Neuronal stem cell (in vitro differentiated cells): Measurements from ENCODE around the gene ANKMY1.

Experiments
- DNase-seq: peaks from one replicate; pipeline ENCODE4 v3.0.0-alpha.2; 2013; ENCODE audit warnings: low spot score
- H2AFZ ChIP-seq: one replicate; pipeline ENCODE4 v1.6.1; 2013; ENCODE audit warnings: mild to moderate bottlenecking, low read length, inconsistent platforms
- H2AK5ac ChIP-seq: 2 replicates; pipeline ENCODE4 v1.6.1; 2013; ENCODE audit warnings: low read depth, mild to moderate bottlenecking, inconsistent platforms, low read length, moderate library complexity, mixed read lengths
- H2BK120ac ChIP-seq: 2 replicates; pipeline ENCODE4 v1.6.1; 2013; ENCODE audit warnings: low read depth, mild to moderate bottlenecking, inconsistent platforms, low read length, moderate library complexity, mixed read lengths
- H2BK12ac ChIP-seq: one replicate; pipeline ENCODE4 v1.6.1; 2013; ENCODE audit warnings: low read length, inconsistent platforms
- H2BK15ac ChIP-seq: 2 replicates; pipeline ENCODE4 v1.6.1; 2013; ENCODE audit warnings: mild to moderate bottlenecking, low read length, inconsistent platforms, mixed read lengths
- H2BK5ac ChIP-seq: one replicate; pipeline ENCODE4 v1.6.1; 2013; ENCODE audit warnings: inconsistent platforms, mild to moderate bottlenecking, low read length, moderate library complexity
- H3K14ac ChIP-seq: one replicate; pipeline ENCODE4 v1.6.1; 2013; ENCODE audit warnings: low read length, inconsistent platforms
- H3K18ac ChIP-seq: 2 replicates; pipeline ENCODE4 v1.6.1; 2013; ENCODE audit warnings: low read length, inconsistent platforms
- H3K23ac ChIP-seq: 2 replicates; pipeline ENCODE4 v1.6.1; 2013; ENCODE audit warnings: low read depth, mild to moderate bottlenecking, mixed read lengths, low read length, inconsistent platforms; ENCODE audit not compliant: poor library complexity
- H3K27ac ChIP-seq: replicated peaks from 3 replicates; pipeline ENCODE4 v1.5.1; 2013; ENCODE audit warnings: low read length, inconsistent platforms
- H3K27me3 ChIP-seq, 3 experiments: 2 replicates each; pipeline ENCODE4 v1.6.1; 2013; ENCODE audit warnings: low read length in 3 of 3, mild to moderate bottlenecking in 2 of 3, inconsistent platforms in 1 of 3, low read depth in 1 of 3, mixed read lengths in 1 of 3, moderate library complexity in 1 of 3; ENCODE audit not compliant: control insufficient read depth in 3 of 3, insufficient read depth in 3 of 3
- H3K36me3 ChIP-seq, 2 donors: replicated peaks in 1 of 2; 2 replicates each; pipeline ENCODE4 v1.6.1; 2013; ENCODE audit warnings: low read length in 2 of 2; ENCODE audit not compliant: control insufficient read depth in 2 of 2, insufficient read depth in 2 of 2
- H3K4ac ChIP-seq: 2 replicates; pipeline ENCODE4 v1.6.1; 2013; ENCODE audit warnings: inconsistent platforms, mild to moderate bottlenecking, low read length, moderate library complexity
- H3K4me1 ChIP-seq, 2 donors: 1 replicate in 1 of 2; 2 replicates in 1 of 2; pipeline ENCODE4 v1.6.1; 2013; ENCODE audit warnings: low read length in 2 of 2, low read depth in 1 of 2; ENCODE audit not compliant: control insufficient read depth in 2 of 2, insufficient read depth in 1 of 2
- H3K4me2 ChIP-seq: one replicate; pipeline ENCODE4 v1.6.1; 2013; ENCODE audit warnings: mild to moderate bottlenecking, low read length, inconsistent platforms; ENCODE audit not compliant: insufficient read depth, poor library complexity, severe bottlenecking
- H3K4me3 ChIP-seq, 2 donors: 2 replicates each; pipeline ENCODE4 v1.5.1; 2013; ENCODE audit warnings: low read length in 2 of 2, mild to moderate bottlenecking in 2 of 2, inconsistent platforms in 1 of 2, moderate library complexity in 1 of 2
- H3K79me1 ChIP-seq: one replicate; pipeline ENCODE4 v1.6.1; 2013; ENCODE audit warnings: low read depth, mild to moderate bottlenecking, inconsistent platforms, low read length, moderate library complexity
- H3K9ac ChIP-seq: one replicate; pipeline ENCODE4 v1.6.1; 2013; ENCODE audit warnings: mild to moderate bottlenecking, low read depth, low read length, inconsistent platforms; ENCODE audit not compliant: poor library complexity
- H3K9me3 ChIP-seq, 2 donors: replicated peaks in 1 of 2; 2 replicates each; pipeline versions ENCODE3 to v1.6.1; 2013; ENCODE audit warnings: low read length in 2 of 2, mild to moderate bottlenecking in 2 of 2, inconsistent platforms in 1 of 2, low read depth in 1 of 2, mixed read lengths in 1 of 2, moderate library complexity in 1 of 2; ENCODE audit not compliant: control insufficient read depth in 2 of 2, insufficient read depth in 1 of 2
- H4K8ac ChIP-seq: one replicate; pipeline ENCODE4 v1.6.1; 2013; ENCODE audit warnings: low read depth, mild to moderate bottlenecking, inconsistent platforms, low read length, moderate library complexity
- H4K91ac ChIP-seq: one replicate; pipeline ENCODE4 v1.6.1; 2013; ENCODE audit warnings: low read length, low read depth, mild to moderate bottlenecking, inconsistent platforms; ENCODE audit not compliant: poor library complexity
- WGBS, 2 donors: extraction: QIAGEN DNeasy Blood & Tissue Kit; methylation state at CpG; one replicate each; pipeline ENCODE4 v1.1.7; 2013; ENCODE audit warnings: missing lambda C conversion rate in 2 of 2, mixed read lengths in 1 of 2; ENCODE audit not compliant: insufficient read length in 2 of 2, insufficient replicate concordance in 1 of 2; ENCODE audit errors: extremely low coverage in 2 of 2; 5-methylcytosine and 5-hydroxymethylcytosine counted together

ANKMY1 gene

DNA sequence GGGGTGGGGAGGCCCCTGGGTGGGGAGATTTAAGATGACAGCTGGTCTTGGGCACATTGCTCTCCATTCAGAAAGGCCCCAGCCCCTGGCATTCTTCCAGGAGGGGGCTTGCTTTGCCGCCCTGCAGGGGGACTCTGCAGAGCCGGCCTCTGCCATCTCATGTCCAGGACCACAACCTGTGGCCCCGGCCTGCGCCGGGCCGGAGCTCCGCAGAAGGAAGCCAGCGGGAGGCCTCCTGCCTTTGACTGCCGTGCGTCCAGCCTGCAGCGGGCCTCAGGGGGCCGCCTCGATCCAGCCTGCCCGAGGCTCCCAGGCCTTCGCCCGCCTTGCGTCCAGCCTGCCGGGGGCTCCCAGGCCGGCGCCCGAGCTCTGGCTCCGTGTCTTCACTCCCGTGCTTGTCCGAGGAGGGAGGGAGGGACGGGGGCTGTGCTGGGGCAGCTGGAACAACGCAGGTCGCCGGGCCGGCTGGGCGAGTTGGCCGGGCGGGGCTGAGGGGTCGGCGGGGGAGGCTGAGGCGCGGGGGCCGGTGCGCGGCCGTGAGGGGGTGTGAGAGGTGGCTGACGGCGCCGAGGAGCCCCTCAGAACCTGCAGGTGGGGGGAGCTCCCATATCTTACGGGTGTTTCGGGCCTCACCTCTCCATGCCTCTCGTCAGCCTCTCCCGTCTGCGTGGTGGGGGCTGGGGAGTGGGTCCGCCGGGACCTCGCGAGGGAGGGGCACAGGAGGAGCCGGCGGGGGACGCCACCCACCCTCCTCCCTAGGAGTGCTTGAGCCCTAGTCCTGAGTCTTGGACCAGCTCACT lies 101.9 kb downstream of the ANKMY1 start:
- H3K79me1 ChIP-seq: peaks cover 26% of the 10 kb centered on the region
- H2BK5ac ChIP-seq: no peak overlapping the region
- no CpG with 5 or more reads among the region's 55 CpGs for WGBS, 2 donors

DNA sequence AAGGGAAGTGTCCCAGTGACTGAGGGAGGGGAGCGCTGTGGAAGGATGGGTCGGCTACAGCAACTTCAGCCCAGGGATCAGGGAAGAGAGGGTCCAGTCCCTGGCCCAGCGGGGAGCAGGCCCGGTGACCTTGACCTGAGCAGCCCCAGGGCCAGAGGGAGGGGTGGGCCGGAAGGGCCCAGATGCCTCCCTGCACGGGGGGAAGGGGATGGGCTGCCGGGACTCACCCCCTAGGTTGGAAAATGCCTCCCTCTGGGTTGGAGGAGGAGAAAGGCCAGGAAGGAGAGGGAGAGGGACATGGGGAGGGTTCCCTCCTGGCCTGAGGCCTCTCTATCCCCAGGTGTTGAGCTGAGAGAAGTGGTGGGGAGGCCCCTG lies 102.5 kb downstream of the ANKMY1 start:
- Histone ChIP-seq H2BK12ac (no peak overlapping the region), H3K79me1 (peaks cover 31% of the 10 kb centered on the region), H2AK5ac (peak overlapping the region; percentile 16), H3K9ac (peak overlapping the region; percentile 88), H3K36me3 (no peaks in the 10 kb centered on the region), H4K91ac (no peak overlapping the region), H3K18ac (peak overlapping the region; percentile 80), H3K4me1 (peaks cover 64 to 72% of the 10 kb centered on the region in 2 donors), H3K27ac (no peak overlapping the region), H3K4ac (no peak overlapping the region), H3K4me2 (peak overlapping the region; percentile 75), H3K4me3 (no peak overlapping the region), H3K23ac (no peak overlapping the region), H3K27me3 (peaks cover 0 to 18% (median 0%) of the 10 kb centered on the region in 3 experiments), H3K14ac (no peak overlapping the region), H2BK15ac (no peak overlapping the region), H2BK120ac (no peak overlapping the region), H2BK5ac (no peak overlapping the region), H3K9me3 (no peaks in the 10 kb centered on the region), H2AFZ (no peak overlapping the region), H4K8ac (no peak overlapping the region)
- WGBS, 2 donors: no CpG with 5 or more reads among the region's 7 CpGs
- no peak for DNase-seq

More for the DNA sequence above, 101.9 kb downstream of the ANKMY1 start:
- Histone ChIP-seq H3K27ac (no peak overlapping the region), H3K9ac (peak overlapping the region; percentile 78), H3K14ac (peak overlapping the region; percentile 59), H4K8ac (no peak overlapping the region), H4K91ac (no peak overlapping the region), H3K27me3 (peaks cover 0 to 18% (median 0%) of the 10 kb centered on the region in 3 experiments), H2AFZ (no peak overlapping the region), H3K9me3 (no peaks in the 10 kb centered on the region), H3K4me2 (peak overlapping the region; percentile 75), H3K4ac (no peak overlapping the region), H2BK12ac (peak overlapping the region; percentile 14), H3K36me3 (peaks cover 0 to 1% of the 10 kb centered on the region in 2 donors), H2BK15ac (peak overlapping the region; percentile 58), H3K18ac (peak overlapping the region; percentile 91), H2AK5ac (peak overlapping the region; percentile 16), H3K4me1 (peaks cover 60 to 67% of the 10 kb centered on the region in 2 donors), H3K23ac (peak overlapping the region; percentile 80), H3K4me3 (no peak overlapping the region), H2BK120ac (no peak overlapping the region)
- DNase-seq: no peak

DNA sequence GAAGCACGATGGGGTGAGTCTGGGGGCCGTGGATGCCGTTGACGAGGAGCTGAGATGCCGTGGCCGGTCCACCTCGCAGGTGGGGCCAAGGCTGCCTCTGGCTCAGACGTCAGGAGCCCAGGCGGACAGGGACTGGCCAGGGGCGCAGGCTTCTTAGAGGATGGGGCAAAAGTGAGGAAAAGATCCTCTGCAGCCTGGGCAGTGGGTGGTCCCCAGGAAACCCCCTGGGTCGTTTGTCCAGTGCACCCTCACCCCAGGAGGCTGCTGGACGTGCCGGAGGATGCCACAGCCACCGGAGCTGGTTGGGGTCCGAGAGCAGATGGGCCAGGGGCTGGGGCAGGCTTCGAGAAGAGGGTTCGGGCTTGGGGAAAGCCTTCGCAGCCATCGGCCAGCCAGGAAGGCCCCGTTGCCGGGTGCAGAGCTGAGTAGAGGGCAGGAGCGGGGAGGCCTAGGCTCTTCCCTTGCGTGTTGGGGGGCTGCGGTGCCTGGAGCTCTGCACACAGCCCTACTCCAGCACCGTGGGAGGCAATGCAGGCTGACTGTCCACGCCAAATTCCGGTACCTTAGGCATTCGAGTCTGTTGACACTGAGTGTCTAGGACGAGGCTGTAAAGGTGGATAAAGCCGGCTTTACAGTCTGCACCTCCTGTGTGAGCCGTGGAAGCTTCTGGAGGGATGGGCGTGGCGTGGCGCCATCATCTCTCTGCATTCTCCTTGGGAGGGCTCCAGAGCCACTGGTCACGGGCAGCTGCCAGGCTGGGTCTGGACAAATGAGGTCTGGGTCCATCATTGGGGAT lies 103.5 kb downstream of the ANKMY1 start:
- no CpG with 5 or more reads among the region's 35 CpGs for WGBS, 2 donors
- Histone ChIP-seq H3K4me1 (peaks cover 66 to 73% of the 10 kb centered on the region in 2 donors), H3K4ac (no peak overlapping the region), H3K18ac (peak overlapping the region; percentile 84), H3K27ac (no peak overlapping the region), H3K23ac (peak overlapping the region; percentile 80), H3K9ac (peak overlapping the region; percentile 81), H2BK12ac (peak overlapping the region; percentile 43), H4K91ac (no peak overlapping the region), H3K4me3 (peak overlapping the region; percentile 36 to 76), H3K9me3 (no peaks in the 10 kb centered on the region), H3K36me3 (no peaks in the 10 kb centered on the region), H2AK5ac (peak overlapping the region; percentile 94), H3K14ac (no peak overlapping the region), H4K8ac (no peak overlapping the region), H2BK5ac (no peak overlapping the region), H3K4me2 (peak overlapping the region; percentile 71), H3K27me3 (peaks cover 0 to 18% (median 0%) of the 10 kb centered on the region in 3 experiments), H2BK120ac (no peak overlapping the region), H2AFZ (no peak overlapping the region), H3K79me1 (peaks cover 27% of the 10 kb centered on the region), H2BK15ac (peak overlapping the region; percentile 71)
- no peak for DNase-seq
